GM12874 (cell line): ENCODE data around the gene CPTP.

Experiments
- CTCF ChIP-seq: IDR thresholded peaks from 2 replicates; pipeline ENCODE4 v1.5.1; 2011; ENCODE audit warnings: low read depth, mild to moderate bottlenecking, control low read depth, low read length, moderate library complexity; ENCODE audit not compliant: insufficient read depth

CPTP gene

GRCh38 chr1:1359308-1359663, 34.7 kb downstream of the CPTP start:
- TF ChIP-seq CTCF, result no peak

GRCh38 chr1:1359664-1360468, 35.3 kb downstream of the CPTP start:
- TF ChIP-seq CTCF, result no peak

GRCh38 chr1:1360506-1361169, 36.0 kb downstream of the CPTP start:
- no peak for TF ChIP-seq CTCF

- TF ChIP-seq CTCF, result no peak
These were observed 36.8 kb downstream of the CPTP start for GRCh38 chr1:1361233-1361981.

- TF ChIP-seq CTCF, result no peak
These were observed 37.4 kb downstream of the CPTP start for GRCh38 chr1:1361982-1362423.

- TF ChIP-seq CTCF, result no peak
These were observed 39.7 kb downstream of the CPTP start for GRCh38 chr1:1364266-1364665.
